GM21526 (cell line): Measurements from ENCODE around the gene IMPDH1.

Experiments
- ATAC-seq: cut with Tn5 transposase; IDR thresholded peaks from one replicate; pipeline ENCODE4 v1.9.1; 2021; ENCODE audit warnings: moderate library complexity; ENCODE audit not compliant: unreplicated experiment, low FRiP score

IMPDH1 gene

GRCh38 chr7:128389618-128390329 is 20.0 kb downstream of the IMPDH1 start:
- no peak for ATAC-seq

GRCh38 chr7:128389085-128389617 is 20.6 kb downstream of the IMPDH1 start:
- no peak for ATAC-seq

- no peak for ATAC-seq
Observed at GRCh38 chr7:128388145-128388485, 21.7 kb downstream of the IMPDH1 start.

- ATAC-seq, result peak; percentile 65
Observed at GRCh38 chr7:128387216-128388144, 22.3 kb downstream of the IMPDH1 start.

- ATAC-seq, result no peak
Observed at GRCh38 chr7:128385988-128386925, 23.5 kb downstream of the IMPDH1 start.

GRCh38 chr7:128384726-128385125 is 25.1 kb downstream of the IMPDH1 start:
- ATAC-seq, result no peak

GRCh38 chr7:128383776-128384175 is 26.0 kb downstream of the IMPDH1 start:
- ATAC-seq, result no peak

- ATAC-seq, result no peak
Observed at GRCh38 chr7:128381161-128381821, 28.5 kb downstream of the IMPDH1 start.

- ATAC-seq, result no peak
Observed at GRCh38 chr7:128380483-128381106, 29.2 kb downstream of the IMPDH1 start.

GRCh38 chr7:128379900-128380479 is 29.8 kb downstream of the IMPDH1 start:
- no peak for ATAC-seq

- no peak for ATAC-seq
Observed at GRCh38 chr7:128378637-128379036, 31.1 kb downstream of the IMPDH1 start.

GRCh38 chr7:128376077-128376476 is 33.7 kb downstream of the IMPDH1 start:
- no peak for ATAC-seq

- ATAC-seq, result no peak
Observed at GRCh38 chr7:128374041-128374440, 35.7 kb downstream of the IMPDH1 start.

- no peak for ATAC-seq
Observed at GRCh38 chr7:128373606-128374005, 36.2 kb downstream of the IMPDH1 start.

GRCh38 chr7:128370491-128370890 is 39.3 kb downstream of the IMPDH1 start:
- ATAC-seq, result no peak

GRCh38 chr7:128366986-128367385 is 42.8 kb downstream of the IMPDH1 start:
- no peak for ATAC-seq

GRCh38 chr7:128366300-128366699 is 43.5 kb downstream of the IMPDH1 start:
- no peak for ATAC-seq

- ATAC-seq, result no peak
Observed at GRCh38 chr7:128365432-128365831, 44.4 kb downstream of the IMPDH1 start.
